Effector memory CD8-positive, alpha-beta T cell (primary cell): ENCODE results near the gene XCR1.

Experiments
- ATAC-seq: fragments of 150-1000 bp; cut with Tn5 transposase; replicated peaks from 2 replicates; pipeline ENCODE4 v1.10.0; 2021; ENCODE audit warnings: mild to moderate bottlenecking, moderate library complexity
- DNase-seq, 3 experiments: peaks; one replicate each; pipeline ENCODE4 v3.0.0; 2021
- H3K27ac Mint-ChIP-seq, 2 donors: one replicate each; pipeline ENCODE4 v1.8.0; 2022; ENCODE audit warnings: mild to moderate bottlenecking in 2 of 2, mixed read lengths in 2 of 2, moderate library complexity in 2 of 2
- H3K27me3 Mint-ChIP-seq, 2 donors: one replicate each; pipeline ENCODE4 v1.8.0; 2022; ENCODE audit warnings: mixed read lengths in 2 of 2
- H3K36me3 Mint-ChIP-seq: one replicate; pipeline ENCODE4 v1.8.0; 2022; ENCODE audit warnings: mild to moderate bottlenecking, moderate library complexity, mixed read lengths; ENCODE audit not compliant: insufficient read depth
- H3K4me1 Mint-ChIP-seq, 2 donors: one replicate each; pipeline ENCODE4 v1.8.0; 2022; ENCODE audit warnings: low read depth in 2 of 2, mixed read lengths in 2 of 2
- H3K4me3 Mint-ChIP-seq, 2 donors: one replicate each; pipeline ENCODE4 v1.8.0; 2022; ENCODE audit warnings: mild to moderate bottlenecking in 2 of 2, mixed read lengths in 2 of 2, moderate library complexity in 2 of 2
- H3K9me3 Mint-ChIP-seq, 2 donors: one replicate each; pipeline ENCODE4 v1.8.0; 2022; ENCODE audit warnings: mixed read lengths in 2 of 2

Gene XCR1

GRCh38 chr3:45967724-45968123, 59.6 kb downstream of the XCR1 start:
- Mint-ChIP-seq H3K4me3 (peak overlapping the region; percentile 74 to 75), H3K27me3 (no peaks in the 10 kb centered on the region), H3K36me3 (peaks cover 61% of the 10 kb centered on the region), H3K27ac (peak overlapping the region; percentile 92 to 95), H3K4me1 (peaks cover 83 to 92% of the 10 kb centered on the region in 2 donors), H3K9me3 (no peaks in the 10 kb centered on the region)
- ATAC-seq: no peak
- DNase-seq: no peak
